HEK293 (cell line): ENCODE measurements around the gene PLEKHB2.
A peak's percentile ranks its signal among the peaks of the same experiment; 100 is the strongest.

ENCODE experiments used
- BCL11A ChIP-seq: fragments of 450-650 bp; formaldehyde crosslinking; IDR thresholded peaks from 2 replicates; pipeline ENCODE4 v1.5.1; 2016; ENCODE audit warnings: low read depth, missing biosample characterization, missing genetic modification characterization
- EGR2 ChIP-seq: fragments of 450-650 bp; formaldehyde crosslinking; IDR thresholded peaks from 2 replicates; pipeline ENCODE4 v1.5.1; 2016; ENCODE audit warnings: low read depth, missing biosample characterization, missing genetic modification characterization
- GFI1B ChIP-seq: fragments of 450-650 bp; formaldehyde crosslinking; IDR thresholded peaks from 2 replicates; pipeline ENCODE4 v1.5.1; 2016; ENCODE audit warnings: missing biosample characterization, missing genetic modification characterization
- GLI2 ChIP-seq: fragments of 450-650 bp; formaldehyde crosslinking; IDR thresholded peaks from 2 replicates; pipeline ENCODE4; 2017; ENCODE audit warnings: missing biosample characterization, missing genetic modification characterization, low read depth, borderline replicate concordance
- MZF1 ChIP-seq: fragments of 450-650 bp; formaldehyde crosslinking; IDR thresholded peaks from 2 replicates; pipeline ENCODE4 v1.5.1; 2017; ENCODE audit warnings: missing biosample characterization, missing genetic modification characterization, borderline replicate concordance
- PRDM1 ChIP-seq: fragments of 450-650 bp; formaldehyde crosslinking; IDR thresholded peaks from 2 replicates; pipeline ENCODE4; 2016; ENCODE audit warnings: missing biosample characterization, missing genetic modification characterization
- PRDM6 ChIP-seq: fragments of 450-650 bp; formaldehyde crosslinking; IDR thresholded peaks from 2 replicates; pipeline ENCODE4 v1.5.1; 2017; ENCODE audit warnings: missing biosample characterization, missing genetic modification characterization
- REPIN1 ChIP-seq: fragments of 450-650 bp; formaldehyde crosslinking; IDR thresholded peaks from 2 replicates; pipeline ENCODE4 v1.5.1; 2017; ENCODE audit warnings: missing biosample characterization, missing genetic modification characterization, low read depth
- REST ChIP-seq: fragments of 450-650 bp; formaldehyde crosslinking; IDR thresholded peaks from 2 replicates; pipeline ENCODE4 v1.5.1; 2016; ENCODE audit warnings: missing biosample characterization, missing genetic modification characterization
- ZBTB1 ChIP-seq: fragments of 450-650 bp; formaldehyde crosslinking; IDR thresholded peaks from 2 replicates; pipeline ENCODE4 v1.5.1; 2016; ENCODE audit warnings: missing biosample characterization, missing genetic modification characterization
- ZBTB26 ChIP-seq: fragments of 450-650 bp; formaldehyde crosslinking; optimal IDR thresholded peaks from 2 replicates; pipeline ENCODE3; 2016; ENCODE audit warnings: missing biosample characterization, mild to moderate bottlenecking, missing genetic modification characterization
- ZBTB8A ChIP-seq: fragments of 450-650 bp; formaldehyde crosslinking; IDR thresholded peaks from 2 replicates; pipeline ENCODE4 v1.5.1; 2016; ENCODE audit warnings: missing biosample characterization, missing genetic modification characterization
- ZFP3 ChIP-seq: fragments of 450-650 bp; formaldehyde crosslinking; IDR thresholded peaks from 2 replicates; pipeline ENCODE4 v1.5.1; 2016; ENCODE audit warnings: low read depth, missing biosample characterization, missing genetic modification characterization
- ZNF132 ChIP-seq: fragments of 450-650 bp; formaldehyde crosslinking; IDR thresholded peaks from 2 replicates; pipeline ENCODE4 v1.5.1; 2017; ENCODE audit warnings: missing biosample characterization, missing genetic modification characterization, borderline replicate concordance
- ZNF175 ChIP-seq: fragments of 450-650 bp; formaldehyde crosslinking; IDR thresholded peaks from 2 replicates; pipeline ENCODE4 v1.5.1; 2016; ENCODE audit warnings: missing biosample characterization, missing genetic modification characterization
- ZNF221 ChIP-seq: fragments of 450-650 bp; formaldehyde crosslinking; IDR thresholded peaks from 2 replicates; pipeline ENCODE4 v1.5.1; 2017; ENCODE audit warnings: missing biosample characterization, missing genetic modification characterization, borderline replicate concordance
- ZNF292 ChIP-seq: fragments of 450-650 bp; formaldehyde crosslinking; IDR thresholded peaks from 2 replicates; pipeline ENCODE4 v1.5.1; 2016; ENCODE audit warnings: low read depth, missing biosample characterization, missing genetic modification characterization, borderline replicate concordance
- ZNF391 ChIP-seq: fragments of 450-650 bp; formaldehyde crosslinking; IDR thresholded peaks from 2 replicates; pipeline ENCODE4 v1.5.1; 2016; ENCODE audit warnings: low read depth, missing biosample characterization, missing genetic modification characterization, borderline replicate concordance
- ZNF529 ChIP-seq: fragments of 450-650 bp; formaldehyde crosslinking; IDR thresholded peaks from 2 replicates; pipeline ENCODE4 v1.5.1; 2017; ENCODE audit warnings: missing genetic modification characterization, missing biosample characterization; ENCODE audit not compliant: insufficient replicate concordance
- ZNF530 ChIP-seq: fragments of 450-650 bp; formaldehyde crosslinking; IDR thresholded peaks from 2 replicates; pipeline ENCODE4 v1.5.1; 2016; ENCODE audit warnings: low read depth, missing biosample characterization, missing genetic modification characterization
- ZNF558 ChIP-seq: fragments of 450-650 bp; formaldehyde crosslinking; IDR thresholded peaks from 2 replicates; pipeline ENCODE4 v1.5.1; 2016; ENCODE audit warnings: missing biosample characterization, missing genetic modification characterization
- ZNF561 ChIP-seq: fragments of 450-650 bp; IDR thresholded peaks from 2 replicates; pipeline ENCODE4 v1.5.1; 2018; ENCODE audit warnings: missing biosample characterization, missing genetic modification characterization, borderline replicate concordance
- ZNF585B ChIP-seq: fragments of 450-650 bp; formaldehyde crosslinking; IDR thresholded peaks from 2 replicates; pipeline ENCODE4 v1.5.1; 2016; ENCODE audit warnings: missing biosample characterization, missing genetic modification characterization
- ZSCAN23 ChIP-seq: fragments of 450-650 bp; formaldehyde crosslinking; IDR thresholded peaks from 2 replicates; pipeline ENCODE4 v1.5.1; 2016; ENCODE audit warnings: missing biosample characterization, missing genetic modification characterization
- ZSCAN30 ChIP-seq: fragments of 450-650 bp; IDR thresholded peaks from 2 replicates; pipeline ENCODE4 v1.5.1; 2018; ENCODE audit warnings: missing biosample characterization, mild to moderate bottlenecking, missing genetic modification characterization, moderate library complexity
- TF ChIP-seq, protein P1 (sequence below): fragments of 450-650 bp; formaldehyde crosslinking; IDR thresholded peaks from 2 replicates; pipeline ENCODE4 v1.5.1; 2016; ENCODE audit warnings: missing biosample characterization, missing genetic modification characterization, low read depth
- TF ChIP-seq, protein P2 (sequence below): fragments of 450-650 bp; formaldehyde crosslinking; IDR thresholded peaks from 2 replicates; pipeline ENCODE4 v1.5.1; 2016; ENCODE audit warnings: missing biosample characterization, missing genetic modification characterization

The PLEKHB2 gene

GRCh38 chr2:131093696-131094462 is 11.3 kb upstream of the PLEKHB2 start (continued):
- TF ChIP-seq, protein P1, sequence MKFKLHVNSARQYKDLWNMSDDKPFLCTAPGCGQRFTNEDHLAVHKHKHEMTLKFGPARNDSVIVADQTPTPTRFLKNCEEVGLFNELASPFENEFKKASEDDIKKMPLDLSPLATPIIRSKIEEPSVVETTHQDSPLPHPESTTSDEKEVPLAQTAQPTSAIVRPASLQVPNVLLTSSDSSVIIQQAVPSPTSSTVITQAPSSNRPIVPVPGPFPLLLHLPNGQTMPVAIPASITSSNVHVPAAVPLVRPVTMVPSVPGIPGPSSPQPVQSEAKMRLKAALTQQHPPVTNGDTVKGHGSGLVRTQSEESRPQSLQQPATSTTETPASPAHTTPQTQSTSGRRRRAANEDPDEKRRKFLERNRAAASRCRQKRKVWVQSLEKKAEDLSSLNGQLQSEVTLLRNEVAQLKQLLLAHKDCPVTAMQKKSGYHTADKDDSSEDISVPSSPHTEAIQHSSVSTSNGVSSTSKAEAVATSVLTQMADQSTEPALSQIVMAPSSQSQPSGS (tag by site-specific recombination): no peak
- no peak for TF ChIP-seq ZNF561
- peak; percentile 58 for TF ChIP-seq ZBTB8A (tag by site-specific recombination)
- TF ChIP-seq ZNF221 (tag by site-specific recombination): no peak
- TF ChIP-seq ZNF530 (tag by site-specific recombination): no peak
- no peak for TF ChIP-seq GLI2
- TF ChIP-seq REPIN1: no peak
- TF ChIP-seq ZFP3 (tag by site-specific recombination): no peak
- TF ChIP-seq GFI1B: no peak
- no peak for TF ChIP-seq PRDM6 (tag by site-specific recombination)
- TF ChIP-seq ZSCAN30 (tag by site-specific recombination): no peak; the same call in 1 of the 2 replicates
- no peak for TF ChIP-seq ZSCAN23 (tag by site-specific recombination)
- TF ChIP-seq ZBTB26 (tag by site-specific recombination): peak; percentile 78
- no peak for TF ChIP-seq ZBTB1 (tag by site-specific recombination)
- no peak for TF ChIP-seq REST (tag by site-specific recombination)
- peak; percentile 42; the same call in 1 of the 2 replicates for TF ChIP-seq EGR2
- TF ChIP-seq ZNF391 (tag by site-specific recombination): no peak
- TF ChIP-seq PRDM1 (tag by site-specific recombination): no peak
- no peak for TF ChIP-seq ZNF558 (tag by site-specific recombination)
- TF ChIP-seq ZNF529 (tag by site-specific recombination): no peak
- no peak for TF ChIP-seq ZNF585B (tag by site-specific recombination)
- TF ChIP-seq, protein P2, sequence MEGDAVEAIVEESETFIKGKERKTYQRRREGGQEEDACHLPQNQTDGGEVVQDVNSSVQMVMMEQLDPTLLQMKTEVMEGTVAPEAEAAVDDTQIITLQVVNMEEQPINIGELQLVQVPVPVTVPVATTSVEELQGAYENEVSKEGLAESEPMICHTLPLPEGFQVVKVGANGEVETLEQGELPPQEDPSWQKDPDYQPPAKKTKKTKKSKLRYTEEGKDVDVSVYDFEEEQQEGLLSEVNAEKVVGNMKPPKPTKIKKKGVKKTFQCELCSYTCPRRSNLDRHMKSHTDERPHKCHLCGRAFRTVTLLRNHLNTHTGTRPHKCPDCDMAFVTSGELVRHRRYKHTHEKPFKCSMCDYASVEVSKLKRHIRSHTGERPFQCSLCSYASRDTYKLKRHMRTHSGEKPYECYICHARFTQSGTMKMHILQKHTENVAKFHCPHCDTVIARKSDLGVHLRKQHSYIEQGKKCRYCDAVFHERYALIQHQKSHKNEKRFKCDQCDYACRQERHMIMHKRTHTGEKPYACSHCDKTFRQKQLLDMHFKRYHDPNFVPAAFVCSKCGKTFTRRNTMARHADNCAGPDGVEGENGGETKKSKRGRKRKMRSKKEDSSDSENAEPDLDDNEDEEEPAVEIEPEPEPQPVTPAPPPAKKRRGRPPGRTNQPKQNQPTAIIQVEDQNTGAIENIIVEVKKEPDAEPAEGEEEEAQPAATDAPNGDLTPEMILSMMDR (tag by site-specific recombination): no peak; the same call in 1 of the 2 replicates
- no peak for TF ChIP-seq ZNF132 (tag by site-specific recombination)
- TF ChIP-seq ZNF292 (tag by site-specific recombination): no peak
- TF ChIP-seq MZF1 (tag by site-specific recombination): no peak
- no peak for TF ChIP-seq ZNF175 (tag by site-specific recombination)
- no peak for TF ChIP-seq BCL11A (tag by site-specific recombination)
